Measurements from ENCODE around the gene PARP4.
"Not testable (repeated sequence)": the region's sequence is repeated elsewhere in the genome, so short reads cannot be mapped to it uniquely, and the experiment has no call there.

Gene PARP4

DNA sequence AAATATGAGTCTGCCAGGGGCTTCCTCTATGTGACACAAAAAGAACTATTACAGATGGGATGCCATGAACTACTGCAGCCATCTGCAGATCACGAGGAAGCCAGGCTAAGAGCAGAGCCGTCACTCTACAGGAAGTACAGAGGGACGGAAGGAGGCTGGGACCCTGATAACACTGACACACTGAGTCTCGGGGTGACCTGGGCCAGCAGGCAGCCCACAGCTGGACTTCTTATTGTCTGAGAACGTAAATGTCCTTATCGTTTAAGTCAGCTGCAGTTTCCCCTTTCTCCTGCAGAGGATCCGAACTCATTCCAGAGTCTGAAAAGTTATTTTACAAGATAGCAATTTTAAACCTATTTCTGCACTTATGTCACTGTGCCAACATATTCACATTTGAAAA lies 20.7 kb downstream of the PARP4 start:
- DNase-seq (no peak), ATAC-seq (no peak)
- Mint-ChIP-seq H3K27ac (no peak overlapping the region), H3K4me3 (no peak overlapping the region), H3K27me3 (no peaks in the 10 kb centered on the region), H3K4me1 (no peaks in the 10 kb centered on the region), H3K36me3 (ENCODE audit: low read depth) (peaks cover 51% of the 10 kb centered on the region), H3K9me3 (no peaks in the 10 kb centered on the region)

DNA sequence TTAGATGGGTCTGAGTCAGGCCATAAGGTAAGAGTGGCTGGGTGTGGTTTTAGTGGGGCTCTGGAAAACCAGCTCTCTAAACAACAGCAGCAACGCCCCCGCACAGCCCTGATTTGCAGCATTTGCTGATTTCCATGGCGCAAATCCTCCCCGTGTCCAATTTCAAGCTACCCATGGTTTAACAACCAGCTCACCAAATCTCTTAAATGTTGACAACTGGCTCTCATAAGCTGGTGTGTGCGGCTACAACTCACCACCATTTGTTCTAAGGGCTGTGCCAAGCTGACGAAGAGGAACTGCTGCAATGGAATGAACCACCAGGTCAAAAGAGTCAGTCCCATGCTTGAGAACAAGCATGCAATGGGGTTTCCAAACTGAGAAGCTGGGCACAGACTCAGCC lies 22.9 kb downstream of the PARP4 start:
- ATAC-seq (no peak), DNase-seq (no peak)
- Mint-ChIP-seq H3K27me3 (no peaks in the 10 kb centered on the region), H3K36me3 (ENCODE audit: low read depth) (peaks cover 46% of the 10 kb centered on the region), H3K4me1 (no peaks in the 10 kb centered on the region), H3K27ac (no peak overlapping the region), H3K9me3 (no peaks in the 10 kb centered on the region), H3K4me3 (no peak overlapping the region)

DNA sequence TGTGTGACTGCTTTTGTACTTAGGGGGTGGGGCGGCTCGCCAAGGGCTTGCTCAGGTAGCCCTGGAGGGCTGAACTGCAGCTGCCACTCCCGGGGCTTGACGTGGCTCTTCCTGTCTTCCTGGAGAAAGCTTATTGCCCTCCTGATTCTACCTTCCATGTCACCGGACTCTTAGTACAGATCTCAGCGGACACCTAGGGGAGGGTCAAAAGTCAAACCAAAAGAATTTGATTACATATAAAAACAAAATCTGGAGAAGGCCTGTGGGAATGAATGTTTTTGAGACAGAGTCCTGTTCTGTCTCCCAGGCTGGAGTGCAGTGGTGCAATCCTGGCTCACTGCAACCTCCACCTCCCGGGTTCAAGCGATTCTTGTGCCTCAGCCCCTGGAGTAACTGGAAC lies 24.5 kb downstream of the PARP4 start:
- not testable (repeated sequence) for H3K27ac Mint-ChIP-seq, H3K4me1 Mint-ChIP-seq, H3K27me3 Mint-ChIP-seq, H3K4me3 Mint-ChIP-seq, H3K9me3 Mint-ChIP-seq, DNase-seq, ATAC-seq
- H3K36me3 Mint-ChIP-seq (ENCODE audit: low read depth), result peaks cover 48% of the 10 kb centered on the region

DNA sequence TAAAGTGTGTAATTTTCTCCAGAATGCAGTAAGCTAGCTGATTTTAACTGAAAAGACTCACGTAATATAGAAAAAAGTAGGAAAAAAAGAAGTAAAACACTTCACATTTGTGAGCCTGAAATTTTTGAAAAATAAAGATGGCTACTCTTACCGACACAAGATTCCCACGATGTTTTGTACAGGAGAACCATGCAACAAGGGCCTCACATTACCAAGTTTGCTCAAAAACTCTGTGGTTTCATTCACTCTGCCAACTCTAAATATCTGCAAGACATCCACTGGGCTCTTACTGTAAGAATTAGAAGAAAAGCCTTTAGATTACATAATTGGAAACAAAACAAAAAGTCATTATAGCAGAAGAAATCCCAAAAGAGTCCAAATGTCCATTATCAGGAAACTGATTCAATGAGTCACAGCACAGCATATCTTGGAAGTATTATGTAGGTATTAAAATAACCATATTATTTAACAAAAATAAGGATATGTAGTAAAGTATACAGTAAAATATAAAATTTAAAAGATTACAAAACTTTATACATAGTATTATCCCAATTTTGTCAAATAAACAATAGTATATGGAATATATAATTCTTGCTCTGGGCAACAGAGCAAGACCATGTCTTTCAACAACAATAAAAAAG lies 26.4 kb downstream of the PARP4 start:
- H3K4me3 Mint-ChIP-seq, H3K27ac Mint-ChIP-seq, H3K4me1 Mint-ChIP-seq, ATAC-seq, H3K9me3 Mint-ChIP-seq, DNase-seq, H3K27me3 Mint-ChIP-seq: not testable (repeated sequence)
- H3K36me3 Mint-ChIP-seq (ENCODE audit: low read depth), result peaks cover 55% of the 10 kb centered on the region

DNA sequence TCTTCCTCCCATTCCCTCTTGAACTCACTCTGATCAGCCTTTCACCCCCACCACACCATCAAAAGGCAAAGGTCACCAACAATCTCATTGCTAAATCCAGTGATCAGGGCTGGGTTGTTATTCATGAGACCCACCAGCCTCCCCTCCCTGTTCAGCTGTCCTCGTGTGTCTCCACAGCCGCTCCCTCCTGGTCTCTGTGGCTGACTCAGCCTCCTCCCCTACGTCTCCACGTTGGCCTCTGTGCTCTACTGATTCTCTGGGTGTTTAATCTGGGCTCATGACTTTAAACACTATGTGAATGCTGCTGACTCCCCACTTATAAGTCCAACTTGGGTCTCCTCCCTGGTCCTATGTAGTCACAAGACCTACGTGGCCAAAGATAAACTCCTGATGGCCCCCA lies 38.9 kb downstream of the PARP4 start:
- Mint-ChIP-seq H3K4me3 (no peak overlapping the region), H3K9me3 (no peaks in the 10 kb centered on the region), H3K27me3 (no peaks in the 10 kb centered on the region), H3K36me3 (ENCODE audit: low read depth) (peaks cover 52% of the 10 kb centered on the region), H3K4me1 (no peaks in the 10 kb centered on the region), H3K27ac (no peak overlapping the region)
- DNase-seq, result no peak
- no peak for ATAC-seq

DNA sequence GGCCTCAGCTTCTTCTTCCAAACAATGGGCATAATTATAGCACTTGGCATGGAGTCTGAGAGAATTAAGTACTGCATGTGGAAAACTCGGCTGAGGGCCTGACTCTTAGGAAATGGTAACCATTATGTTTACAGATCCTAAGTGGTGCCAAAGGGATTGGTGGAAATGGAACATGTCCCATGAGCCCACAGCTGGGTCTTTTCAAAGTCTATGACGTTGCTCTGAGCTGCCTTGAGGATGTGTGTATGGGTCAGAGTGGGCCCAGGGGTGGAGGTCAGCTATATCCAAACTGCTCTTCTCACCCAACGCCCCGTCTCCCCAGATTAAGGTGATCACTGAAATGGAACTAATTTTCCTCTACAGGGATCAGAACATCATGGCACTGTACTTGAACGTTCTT lies 40.4 kb downstream of the PARP4 start:
- not testable (repeated sequence) for H3K27ac Mint-ChIP-seq, H3K27me3 Mint-ChIP-seq, H3K4me1 Mint-ChIP-seq, ATAC-seq, DNase-seq, H3K4me3 Mint-ChIP-seq, H3K9me3 Mint-ChIP-seq
- peaks cover 56% of the 10 kb centered on the region for H3K36me3 Mint-ChIP-seq (ENCODE audit: low read depth)

DNA sequence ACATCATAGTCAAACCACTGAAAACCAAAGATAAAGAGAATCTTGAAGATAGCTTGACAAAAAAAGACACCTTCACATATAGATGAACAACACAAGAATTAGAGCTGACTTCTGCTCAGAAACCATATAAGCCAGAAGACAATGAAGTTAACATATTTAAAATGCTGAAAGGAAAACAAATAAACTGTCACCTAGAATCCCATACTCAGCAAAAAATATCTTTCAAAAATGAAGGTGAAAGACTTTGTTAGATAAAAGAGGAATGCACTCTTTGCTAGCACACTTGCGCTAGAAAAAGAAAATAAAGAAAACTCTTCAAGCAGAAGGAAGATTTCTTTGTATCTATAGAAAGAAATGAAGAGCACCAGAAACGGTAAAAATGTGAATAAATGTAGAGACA lies 49.5 kb downstream of the PARP4 start:
- peaks cover 9% of the 10 kb centered on the region for H3K4me1 Mint-ChIP-seq
- H3K9me3 Mint-ChIP-seq, result no peaks in the 10 kb centered on the region
- DNase-seq (no peak), ATAC-seq (no peak)
- no peaks in the 10 kb centered on the region for H3K27me3 Mint-ChIP-seq
- no peak overlapping the region for H3K27ac Mint-ChIP-seq
- peaks cover 31% of the 10 kb centered on the region for H3K36me3 Mint-ChIP-seq (ENCODE audit: low read depth)
- H3K4me3 Mint-ChIP-seq, result no peak overlapping the region

DNA sequence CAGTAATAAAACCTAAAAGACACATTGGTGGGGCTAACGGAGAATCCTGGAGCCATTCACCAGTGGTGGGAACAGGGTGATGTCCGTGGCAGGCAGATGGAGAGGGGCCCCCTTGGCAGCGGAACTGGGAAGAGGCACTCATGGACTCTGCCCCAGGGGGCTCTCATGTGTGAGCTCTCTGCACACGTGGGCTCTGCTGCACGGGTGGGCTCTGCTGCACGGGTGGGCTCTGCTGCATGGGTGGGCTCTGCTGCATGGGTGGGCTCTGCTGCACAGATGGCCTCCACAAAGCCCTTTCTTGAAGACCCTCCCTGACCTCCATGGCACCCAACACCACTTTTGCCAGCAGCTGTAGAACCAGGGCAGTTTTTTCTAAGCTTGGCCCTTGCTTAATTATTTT lies 52.3 kb downstream of the PARP4 start:
- H3K27me3 Mint-ChIP-seq, result no peaks in the 10 kb centered on the region
- no peak overlapping the region for H3K4me3 Mint-ChIP-seq
- no peak for ATAC-seq
- no peak for DNase-seq
- H3K9me3 Mint-ChIP-seq, result no peaks in the 10 kb centered on the region
- no peak overlapping the region for H3K27ac Mint-ChIP-seq
- peaks cover 9% of the 10 kb centered on the region for H3K4me1 Mint-ChIP-seq
- H3K36me3 Mint-ChIP-seq (ENCODE audit: low read depth), result peaks cover 26% of the 10 kb centered on the region

DNA sequence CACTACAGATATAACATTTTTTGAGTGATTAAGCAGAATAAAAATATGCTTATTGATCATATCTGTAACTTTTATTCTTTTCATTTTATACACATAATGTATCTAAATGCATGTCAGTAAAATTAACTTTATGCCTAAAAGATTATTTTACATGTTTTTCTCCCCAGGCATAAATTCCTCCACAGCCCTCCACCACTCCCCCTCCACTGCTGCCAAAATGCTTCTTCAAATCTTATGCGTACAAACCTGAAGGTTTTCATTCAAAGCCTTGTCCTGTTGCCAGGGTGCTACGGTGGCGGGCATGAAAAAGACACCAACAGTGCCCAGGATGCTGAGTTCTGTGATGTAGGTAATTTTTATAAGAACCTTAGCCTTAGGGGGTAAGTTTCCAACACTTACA lies 52.9 kb downstream of the PARP4 start:
- H3K9me3 Mint-ChIP-seq, result no peaks in the 10 kb centered on the region

DNA sequence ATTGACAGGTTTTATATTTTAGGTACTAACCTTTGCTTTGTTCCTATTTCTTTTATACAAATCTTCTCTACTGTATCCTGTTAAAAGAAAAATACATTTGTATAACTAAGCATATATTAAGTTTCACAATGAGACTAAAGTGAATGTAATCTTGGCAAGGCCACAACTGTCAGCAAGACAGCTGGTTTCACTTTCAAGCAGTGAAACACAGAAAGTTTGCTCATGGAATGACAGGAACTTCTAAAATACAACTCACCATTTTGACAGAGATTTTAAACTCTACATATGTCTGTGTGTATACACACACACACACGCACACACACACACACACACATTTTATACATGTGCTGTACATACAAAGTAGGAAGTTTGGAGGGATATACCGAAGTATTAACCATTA lies 53.3 kb downstream of the PARP4 start:
- Mint-ChIP-seq H3K4me3 (no peak overlapping the region), H3K27me3 (no peaks in the 10 kb centered on the region), H3K27ac (no peak overlapping the region), H3K9me3 (no peaks in the 10 kb centered on the region), H3K36me3 (ENCODE audit: low read depth) (peaks cover 25% of the 10 kb centered on the region), H3K4me1 (peaks cover 9% of the 10 kb centered on the region)
- ATAC-seq, result peak; percentile 61
- DNase-seq, result no peak

More for the DNA sequence above, 52.9 kb downstream of the PARP4 start:
- Mint-ChIP-seq H3K27me3 (no peaks in the 10 kb centered on the region), H3K27ac (no peak overlapping the region), H3K4me3 (no peak overlapping the region), H3K36me3 (ENCODE audit: low read depth) (peaks cover 24% of the 10 kb centered on the region), H3K4me1 (peaks cover 9% of the 10 kb centered on the region)
- ATAC-seq, result no peak
- DNase-seq, result no peak

DNA sequence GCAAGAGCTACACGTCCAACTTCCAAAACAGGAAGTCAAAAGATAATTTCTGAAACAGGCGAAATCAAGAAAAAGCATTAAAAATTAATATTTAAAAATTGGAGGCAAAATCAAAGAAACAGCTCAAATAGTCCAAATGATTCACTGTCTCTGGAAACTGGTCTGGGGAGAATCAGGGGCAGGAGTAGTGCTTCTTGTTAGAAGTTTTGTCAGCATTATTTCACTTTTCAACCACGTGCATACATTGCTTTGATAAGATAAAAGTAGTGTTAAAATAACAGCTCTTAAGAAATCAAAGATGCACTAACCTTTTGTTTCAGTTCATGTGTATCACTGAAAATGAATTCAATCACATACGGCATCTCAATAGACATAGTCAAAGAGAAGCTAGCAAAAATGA lies 53.8 kb downstream of the PARP4 start:
- H3K27me3 Mint-ChIP-seq, result no peaks in the 10 kb centered on the region
- no peak overlapping the region for H3K27ac Mint-ChIP-seq
- H3K36me3 Mint-ChIP-seq (ENCODE audit: low read depth), result peaks cover 25% of the 10 kb centered on the region
- peaks cover 9% of the 10 kb centered on the region for H3K4me1 Mint-ChIP-seq
- H3K9me3 Mint-ChIP-seq, result no peaks in the 10 kb centered on the region
- ATAC-seq (no peak), DNase-seq (no peak)
- H3K4me3 Mint-ChIP-seq, result no peak overlapping the region

DNA sequence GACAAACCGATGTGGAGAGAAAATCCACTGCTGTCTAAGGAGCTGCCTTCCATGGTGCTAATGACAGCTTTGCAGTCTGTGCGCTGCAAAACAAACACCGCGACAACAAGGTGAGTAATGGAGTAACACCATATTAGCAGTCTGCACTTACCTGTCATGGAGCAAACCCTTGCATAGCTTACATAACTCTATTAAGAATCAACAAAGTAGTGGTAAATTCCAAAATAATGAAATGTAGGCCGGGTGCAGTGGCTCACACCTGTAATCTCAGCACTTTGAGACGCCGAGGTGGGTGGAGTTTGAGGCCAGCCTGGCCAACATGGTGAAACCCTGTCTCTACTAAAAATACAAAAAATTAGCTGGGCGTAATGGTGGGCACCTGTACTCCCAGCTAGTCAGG lies 56.2 kb downstream of the PARP4 start:
- Mint-ChIP-seq H3K36me3 (ENCODE audit: low read depth) (peaks cover 27% of the 10 kb centered on the region), H3K27ac (no peak overlapping the region), H3K27me3 (no peaks in the 10 kb centered on the region), H3K4me1 (peaks cover 9% of the 10 kb centered on the region), H3K9me3 (no peaks in the 10 kb centered on the region), H3K4me3 (no peak overlapping the region)
- DNase-seq, result no peak
- ATAC-seq, result no peak

DNA sequence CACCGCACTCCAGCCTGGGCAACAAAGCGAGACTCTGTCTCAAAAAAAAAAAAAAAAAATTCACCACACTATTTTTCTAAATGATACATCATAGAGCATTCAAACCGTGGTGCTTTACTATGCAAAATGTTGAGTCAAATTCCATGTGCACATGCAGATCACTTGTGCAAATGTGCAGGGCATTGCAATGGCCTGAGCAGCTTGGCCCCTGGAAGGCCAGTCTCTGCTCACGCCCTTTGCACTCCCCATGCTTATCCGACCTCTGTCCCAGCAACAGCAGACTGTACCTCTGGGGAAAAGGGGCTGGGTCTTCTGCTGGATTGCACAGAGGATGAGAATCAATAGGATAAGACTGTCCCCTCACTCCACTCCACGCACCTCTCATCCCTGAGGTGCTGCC lies 58.5 kb downstream of the PARP4 start:
- peaks cover 4% of the 10 kb centered on the region for H3K4me1 Mint-ChIP-seq
- no peaks in the 10 kb centered on the region for H3K9me3 Mint-ChIP-seq
- H3K4me3 Mint-ChIP-seq, result no peak overlapping the region
- DNase-seq, result no peak
- H3K27me3 Mint-ChIP-seq, result no peaks in the 10 kb centered on the region
- H3K36me3 Mint-ChIP-seq (ENCODE audit: low read depth), result peaks cover 26% of the 10 kb centered on the region
- no peak overlapping the region for H3K27ac Mint-ChIP-seq
- ATAC-seq, result no peak

DNA sequence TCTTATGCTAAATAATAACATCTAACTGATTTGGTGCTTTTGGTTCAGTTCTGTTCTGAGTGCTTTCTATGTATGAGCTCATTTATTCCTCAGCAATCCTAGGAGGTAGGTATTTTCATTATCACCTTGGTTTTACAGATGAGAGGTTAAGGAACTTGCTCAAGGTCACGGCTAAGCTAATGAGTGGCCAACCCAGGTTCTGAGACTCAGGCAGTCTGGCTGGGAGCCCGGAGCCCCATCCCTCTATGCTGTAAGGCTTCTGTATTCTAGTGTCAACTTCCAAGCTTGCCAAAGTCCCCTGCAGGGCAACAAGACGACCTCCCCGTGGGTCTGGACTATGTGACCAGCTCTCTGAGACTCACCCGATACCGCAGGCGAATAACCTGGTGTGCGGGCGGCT lies 60.5 kb downstream of the PARP4 start:
- DNase-seq, result no peak
- Mint-ChIP-seq H3K27ac (no peak overlapping the region), H3K4me1 (no peaks in the 10 kb centered on the region), H3K36me3 (ENCODE audit: low read depth) (peaks cover 33% of the 10 kb centered on the region), H3K9me3 (no peaks in the 10 kb centered on the region), H3K4me3 (no peak overlapping the region), H3K27me3 (no peaks in the 10 kb centered on the region)
- ATAC-seq, result no peak

DNA sequence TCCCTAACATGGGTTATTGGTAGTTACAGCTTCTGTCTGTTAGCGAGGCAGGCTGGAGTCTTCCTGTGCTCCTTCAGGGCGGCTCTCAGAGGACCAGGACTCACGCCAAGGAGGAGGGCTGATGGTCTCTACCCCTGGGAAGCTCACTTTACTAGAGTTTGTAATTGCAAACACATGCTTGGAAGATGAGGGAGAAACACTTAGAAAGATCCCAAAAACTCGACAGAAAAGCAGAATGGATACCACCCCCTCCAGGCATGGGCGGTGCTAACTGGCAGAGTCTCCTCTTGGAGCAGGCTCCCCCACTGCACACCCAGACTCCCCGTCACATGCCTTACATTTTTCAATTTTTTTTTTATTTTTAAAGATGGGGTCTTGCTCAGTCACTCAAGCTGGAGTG lies 62.0 kb downstream of the PARP4 start:
- no peak overlapping the region for H3K4me3 Mint-ChIP-seq
- ATAC-seq, result no peak
- peaks cover 39% of the 10 kb centered on the region for H3K36me3 Mint-ChIP-seq (ENCODE audit: low read depth)
- no peaks in the 10 kb centered on the region for H3K4me1 Mint-ChIP-seq
- no peaks in the 10 kb centered on the region for H3K27me3 Mint-ChIP-seq
- H3K27ac Mint-ChIP-seq, result no peak overlapping the region
- H3K9me3 Mint-ChIP-seq, result no peaks in the 10 kb centered on the region
- no peak for DNase-seq

DNA sequence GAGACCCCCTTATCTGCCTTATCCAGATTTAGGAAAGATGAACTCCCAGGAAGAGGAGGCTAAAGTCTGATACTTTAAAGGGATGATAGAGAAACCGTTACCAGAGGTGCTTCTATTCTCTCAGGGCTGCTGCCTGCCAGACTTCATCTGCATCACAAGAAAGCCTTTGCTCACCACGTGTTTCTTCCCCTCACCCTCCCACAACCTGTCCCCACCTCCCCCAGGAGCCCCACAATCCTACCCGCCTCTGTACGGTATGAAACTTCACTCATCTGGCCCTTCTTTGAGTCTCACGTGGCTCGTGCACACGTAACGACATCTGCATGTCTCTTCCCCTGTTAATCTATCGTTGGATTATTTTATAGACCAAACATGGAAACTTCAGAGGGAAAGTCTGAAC lies 67.7 kb downstream of the PARP4 start:
- not testable (repeated sequence) for H3K4me1 Mint-ChIP-seq, H3K4me3 Mint-ChIP-seq, H3K27me3 Mint-ChIP-seq, H3K9me3 Mint-ChIP-seq, DNase-seq, H3K27ac Mint-ChIP-seq, ATAC-seq
- peaks cover 41% of the 10 kb centered on the region for H3K36me3 Mint-ChIP-seq (ENCODE audit: low read depth)
